Astrocyte (in vitro differentiated cells and primary cell): ENCODE results near the gene ATP8A1.

ENCODE experiments used
- CTCF ChIP-seq: IDR thresholded peaks from 2 replicates; pipeline ENCODE4 v1.5.1; 2011; ENCODE audit warnings: low read depth, mild to moderate bottlenecking, inconsistent platforms, low read length, moderate library complexity; ENCODE audit not compliant: insufficient read depth
- EZH2 ChIP-seq: IDR thresholded peaks from 2 replicates; pipeline ENCODE4 v1.6.1; 2012; ENCODE audit warnings: mild to moderate bottlenecking, low read length, inconsistent platforms; ENCODE audit not compliant: insufficient read depth

GRCh38 chr4:42603862-42604261, 53.0 kb downstream of the ATP8A1 start:
- TF ChIP-seq CTCF: no peak
- no peak for TF ChIP-seq EZH2
